Uterus (tissue), 2 donors: ENCODE measurements around the gene ADAMTS20.

Source experiments
- POLR2A ChIP-seq, 2 donors: fragments of 450-650 bp; IDR thresholded peaks; one replicate each; pipeline ENCODE4 v1.6.1; 2016; ENCODE audit warnings: antibody characterized with exemption in 2 of 2, mild to moderate bottlenecking in 1 of 2, moderate library complexity in 1 of 2
- TF ChIP-seq, protein P1 (sequence below), 4 experiments: fragments of 200-600 bp in 2 of 4; fragments of 450-650 bp in 2 of 4; sonication (generic) in 2 of 4; IDR thresholded peaks; one replicate each; pipeline ENCODE4 v1.5.1; 2016 to 2019; ENCODE audit warnings: antibody characterized with exemption in 4 of 4, mild to moderate bottlenecking in 2 of 4, moderate library complexity in 1 of 4

DNA sequence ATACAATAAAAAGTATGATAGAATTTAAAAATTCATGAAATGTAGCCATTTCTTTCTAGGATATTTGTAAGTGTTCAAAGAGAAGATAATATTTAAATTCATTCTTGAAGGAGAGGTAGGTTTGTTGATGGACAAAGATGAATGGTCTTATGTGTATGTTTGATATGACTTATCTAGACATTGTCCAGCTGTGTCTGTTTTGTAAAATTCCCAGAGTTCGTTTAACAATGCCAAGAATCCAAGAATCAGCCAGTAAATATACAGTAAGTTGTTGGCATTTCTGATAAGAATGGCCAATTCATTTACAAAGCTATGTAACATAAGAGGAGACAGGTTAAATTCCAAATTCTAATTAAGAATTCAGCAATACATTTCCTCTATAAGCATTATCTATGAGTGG, 150.9 kb downstream of the ADAMTS20 start:
- TF ChIP-seq POLR2A (IDR thresholded peaks at IDR 0.05) = no peak
- TF ChIP-seq, protein P1, sequence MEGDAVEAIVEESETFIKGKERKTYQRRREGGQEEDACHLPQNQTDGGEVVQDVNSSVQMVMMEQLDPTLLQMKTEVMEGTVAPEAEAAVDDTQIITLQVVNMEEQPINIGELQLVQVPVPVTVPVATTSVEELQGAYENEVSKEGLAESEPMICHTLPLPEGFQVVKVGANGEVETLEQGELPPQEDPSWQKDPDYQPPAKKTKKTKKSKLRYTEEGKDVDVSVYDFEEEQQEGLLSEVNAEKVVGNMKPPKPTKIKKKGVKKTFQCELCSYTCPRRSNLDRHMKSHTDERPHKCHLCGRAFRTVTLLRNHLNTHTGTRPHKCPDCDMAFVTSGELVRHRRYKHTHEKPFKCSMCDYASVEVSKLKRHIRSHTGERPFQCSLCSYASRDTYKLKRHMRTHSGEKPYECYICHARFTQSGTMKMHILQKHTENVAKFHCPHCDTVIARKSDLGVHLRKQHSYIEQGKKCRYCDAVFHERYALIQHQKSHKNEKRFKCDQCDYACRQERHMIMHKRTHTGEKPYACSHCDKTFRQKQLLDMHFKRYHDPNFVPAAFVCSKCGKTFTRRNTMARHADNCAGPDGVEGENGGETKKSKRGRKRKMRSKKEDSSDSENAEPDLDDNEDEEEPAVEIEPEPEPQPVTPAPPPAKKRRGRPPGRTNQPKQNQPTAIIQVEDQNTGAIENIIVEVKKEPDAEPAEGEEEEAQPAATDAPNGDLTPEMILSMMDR (IDR thresholded peaks at IDR 0.05) = no peak
